ENCODE measurements around the gene LYZL4. TPM values are rescaled to one million over a fixed set of nuclear protein-coding genes. Genes with fewer than 3 reads are reported as not detected.

Gene LYZL4
- total and polyA plus RNA-seq, 2 of the 13 experiments (the other 11 are each of a cell fraction or from before 2014, with no cell fraction given), result not detected

DNA sequence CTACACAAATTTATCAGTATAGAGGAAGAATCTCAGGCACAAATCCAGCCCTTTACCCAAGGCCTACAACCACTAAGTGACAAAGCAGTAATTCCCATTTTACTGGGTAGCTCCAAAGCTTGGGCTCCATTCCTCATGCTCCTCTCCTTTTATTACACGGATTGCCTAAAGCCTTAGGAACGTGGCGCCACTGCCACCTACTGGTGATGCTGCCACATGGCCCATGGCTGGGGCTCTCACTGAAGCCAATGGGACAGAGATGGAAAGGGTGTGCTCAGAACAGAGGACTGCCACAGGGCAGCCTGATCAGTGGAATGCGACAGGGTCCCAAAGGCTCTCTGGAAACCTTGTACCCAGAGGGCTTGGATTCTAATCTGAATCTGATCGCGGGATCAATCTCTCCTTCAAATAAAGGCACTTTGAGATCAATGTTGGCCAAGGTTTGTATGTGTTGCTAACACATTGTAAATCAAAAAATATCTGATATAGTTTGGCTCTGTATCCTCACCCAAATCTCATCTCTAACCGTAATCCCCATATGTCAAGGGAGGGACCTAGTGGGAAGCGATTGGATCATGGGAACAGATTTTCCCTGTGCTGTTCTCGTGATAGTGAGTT is 33.5 kb upstream of the LYZL4 start (continued):
- no peak for TF ChIP-seq ZNF350 (CRISPR knock-in tag; IDR thresholded peaks at IDR 0.05; ENCODE audit: borderline replicate concordance, low read depth)
- TF ChIP-seq IRF1 (CRISPR knock-in tag; IDR thresholded peaks at IDR 0.05; ENCODE audit: low read depth), result no peak
- TF ChIP-seq SSRP1 (CRISPR knock-in tag; IDR thresholded peaks at IDR 0.05), result no peak
- TF ChIP-seq ZNF124 (CRISPR knock-in tag; IDR thresholded peaks at IDR 0.05), result no peak
- TF ChIP-seq MYC (CRISPR knock-in tag; IDR thresholded peaks at IDR 0.05; ENCODE audit: borderline replicate concordance), result peak; percentile 41; the same call in 1 of the 2 replicates
- no peak for TF ChIP-seq STAT5B (CRISPR knock-in tag; IDR thresholded peaks at IDR 0.05)
- TF ChIP-seq DZIP1 (CRISPR knock-in tag; IDR thresholded peaks at IDR 0.05), result no peak
- TF ChIP-seq CBX5 (CRISPR knock-in tag; IDR thresholded peaks at IDR 0.05; ENCODE audit: borderline replicate concordance), result peak; percentile 69; the same call in 1 of the 2 replicates
- no peak for TF ChIP-seq RBM39 (IDR thresholded peaks at IDR 0.05; ENCODE audit: low read depth, low read length, poor library complexity, severe bottlenecking)
- TF ChIP-seq MIER2 (CRISPR knock-in tag; IDR thresholded peaks at IDR 0.05), result peak; percentile 60; the same call in 1 of the 2 replicates
- no peak for TF ChIP-seq FOXA1 (IDR thresholded peaks at IDR 0.05)
- no peak for TF ChIP-seq FOXA1 (CRISPR knock-in tag; IDR thresholded peaks at IDR 0.05)
- TF ChIP-seq POLR2G (IDR thresholded peaks at IDR 0.05; ENCODE audit: low read depth, low read length), result no peak
- TF ChIP-seq SOX6 (IDR thresholded peaks at IDR 0.05), result no peak
- TF ChIP-seq SOX6 (CRISPR knock-in tag; IDR thresholded peaks at IDR 0.05), result 0 out of 2 replicates have a peak, but pooled peaks have one; percentile 16
- TF ChIP-seq HNRNPH1 (optimal IDR thresholded peaks at IDR 0.05; ENCODE audit: low read depth, low read length), result no peak
- TF ChIP-seq MIXL1 (CRISPR knock-in tag; IDR thresholded peaks at IDR 0.05), result peak; percentile 40; the same call in 1 of the 2 replicates
- TF ChIP-seq, protein P1, sequence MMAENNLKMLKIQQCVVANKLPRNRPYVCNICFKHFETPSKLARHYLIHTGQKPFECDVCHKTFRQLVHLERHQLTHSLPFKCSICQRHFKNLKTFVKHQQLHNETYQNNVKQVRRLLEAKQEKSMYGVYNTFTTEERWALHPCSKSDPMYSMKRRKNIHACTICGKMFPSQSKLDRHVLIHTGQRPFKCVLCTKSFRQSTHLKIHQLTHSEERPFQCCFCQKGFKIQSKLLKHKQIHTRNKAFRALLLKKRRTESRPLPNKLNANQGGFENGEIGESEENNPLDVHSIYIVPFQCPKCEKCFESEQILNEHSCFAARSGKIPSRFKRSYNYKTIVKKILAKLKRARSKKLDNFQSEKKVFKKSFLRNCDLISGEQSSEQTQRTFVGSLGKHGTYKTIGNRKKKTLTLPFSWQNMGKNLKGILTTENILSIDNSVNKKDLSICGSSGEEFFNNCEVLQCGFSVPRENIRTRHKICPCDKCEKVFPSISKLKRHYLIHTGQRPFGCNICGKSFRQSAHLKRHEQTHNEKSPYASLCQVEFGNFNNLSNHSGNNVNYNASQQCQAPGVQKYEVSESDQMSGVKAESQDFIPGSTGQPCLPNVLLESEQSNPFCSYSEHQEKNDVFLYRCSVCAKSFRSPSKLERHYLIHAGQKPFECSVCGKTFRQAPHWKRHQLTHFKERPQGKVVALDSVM (CRISPR knock-in tag; IDR thresholded peaks at IDR 0.05), result no peak
- TF ChIP-seq, protein P2, sequence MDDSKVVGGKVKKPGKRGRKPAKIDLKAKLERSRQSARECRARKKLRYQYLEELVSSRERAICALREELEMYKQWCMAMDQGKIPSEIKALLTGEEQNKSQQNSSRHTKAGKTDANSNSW (CRISPR knock-in tag; IDR thresholded peaks at IDR 0.05; ENCODE audit: borderline replicate concordance), result no peak
- TF ChIP-seq POLR2AphosphoS2 (IDR thresholded peaks at IDR 0.05; ENCODE audit: low read depth, low read length), result no peak
- TF ChIP-seq, protein P3, sequence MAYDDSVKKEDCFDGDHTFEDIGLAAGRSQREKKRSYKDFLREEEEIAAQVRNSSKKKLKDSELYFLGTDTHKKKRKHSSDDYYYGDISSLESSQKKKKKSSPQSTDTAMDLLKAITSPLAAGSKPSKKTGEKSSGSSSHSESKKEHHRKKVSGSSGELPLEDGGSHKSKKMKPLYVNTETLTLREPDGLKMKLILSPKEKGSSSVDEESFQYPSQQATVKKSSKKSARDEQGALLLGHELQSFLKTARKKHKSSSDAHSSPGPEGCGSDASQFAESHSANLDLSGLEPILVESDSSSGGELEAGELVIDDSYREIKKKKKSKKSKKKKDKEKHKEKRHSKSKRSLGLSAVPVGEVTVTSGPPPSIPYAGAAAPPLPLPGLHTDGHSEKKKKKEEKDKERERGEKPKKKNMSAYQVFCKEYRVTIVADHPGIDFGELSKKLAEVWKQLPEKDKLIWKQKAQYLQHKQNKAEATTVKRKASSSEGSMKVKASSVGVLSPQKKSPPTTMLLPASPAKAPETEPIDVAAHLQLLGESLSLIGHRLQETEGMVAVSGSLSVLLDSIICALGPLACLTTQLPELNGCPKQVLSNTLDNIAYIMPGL (CRISPR knock-in tag; IDR thresholded peaks at IDR 0.05; ENCODE audit: borderline replicate concordance in 1 of 2, low read depth in 1 of 2), result 0 out of 4 replicates have a peak, but pooled peaks of 1 of the 2 experiments have one; percentile 60

Data from HepG2 (cell line).